GM12892 (cell line): Measurements from ENCODE around the gene DCC.

ENCODE experiments used
- POLR2A ChIP-seq: IDR thresholded peaks from 2 replicates; pipeline ENCODE4 v1.6.1; 2011; ENCODE audit warnings: low read depth, low read length, control low read depth
- TAF1 ChIP-seq: IDR thresholded peaks from 2 replicates; pipeline ENCODE4 v1.6.1; 2011; ENCODE audit warnings: low read depth, mild to moderate bottlenecking, control low read depth, low read length, borderline replicate concordance

- TF ChIP-seq POLR2A (no peak), TAF1 (no peak)
Measured at GRCh38 chr18:53508529-53508928, 1168.5 kb downstream of the DCC start.
